ENCODE measurements around the gene C1QTNF8. TPM values are rescaled to one million over a fixed set of nuclear protein-coding genes. Genes with fewer than 3 reads are reported as not detected.

The C1QTNF8 gene
- total RNA-seq, 4 donors from 2014 or later, result not detected

DNA sequence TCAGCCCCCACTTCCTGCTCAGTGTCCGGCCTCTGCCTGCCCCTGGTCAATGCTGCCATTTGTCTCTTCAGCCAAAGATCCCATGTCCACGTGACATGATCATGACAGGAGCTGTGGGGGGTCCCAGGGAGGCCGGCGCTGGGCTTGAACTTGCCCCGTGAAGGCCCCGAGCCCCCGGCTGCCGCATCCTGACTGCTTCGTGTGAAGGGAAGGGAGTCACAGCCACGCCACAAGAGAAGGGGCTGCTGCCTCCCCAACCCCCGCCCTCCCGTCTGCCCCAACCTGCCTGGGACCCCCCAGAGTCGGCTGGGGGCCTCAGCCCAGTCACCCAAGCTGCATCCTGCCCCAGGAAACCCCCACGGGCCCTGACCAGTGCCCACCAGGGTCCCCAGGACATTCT is 37.8 kb downstream of the C1QTNF8 start:
- no peak overlapping the region for H3K4me3 ChIP-seq
- no peak for TF ChIP-seq POLR2A (IDR thresholded peaks at IDR 0.05)
- TF ChIP-seq, protein P1, sequence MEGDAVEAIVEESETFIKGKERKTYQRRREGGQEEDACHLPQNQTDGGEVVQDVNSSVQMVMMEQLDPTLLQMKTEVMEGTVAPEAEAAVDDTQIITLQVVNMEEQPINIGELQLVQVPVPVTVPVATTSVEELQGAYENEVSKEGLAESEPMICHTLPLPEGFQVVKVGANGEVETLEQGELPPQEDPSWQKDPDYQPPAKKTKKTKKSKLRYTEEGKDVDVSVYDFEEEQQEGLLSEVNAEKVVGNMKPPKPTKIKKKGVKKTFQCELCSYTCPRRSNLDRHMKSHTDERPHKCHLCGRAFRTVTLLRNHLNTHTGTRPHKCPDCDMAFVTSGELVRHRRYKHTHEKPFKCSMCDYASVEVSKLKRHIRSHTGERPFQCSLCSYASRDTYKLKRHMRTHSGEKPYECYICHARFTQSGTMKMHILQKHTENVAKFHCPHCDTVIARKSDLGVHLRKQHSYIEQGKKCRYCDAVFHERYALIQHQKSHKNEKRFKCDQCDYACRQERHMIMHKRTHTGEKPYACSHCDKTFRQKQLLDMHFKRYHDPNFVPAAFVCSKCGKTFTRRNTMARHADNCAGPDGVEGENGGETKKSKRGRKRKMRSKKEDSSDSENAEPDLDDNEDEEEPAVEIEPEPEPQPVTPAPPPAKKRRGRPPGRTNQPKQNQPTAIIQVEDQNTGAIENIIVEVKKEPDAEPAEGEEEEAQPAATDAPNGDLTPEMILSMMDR (IDR thresholded peaks at IDR 0.05), result no peak
- DNase-seq, result no peak
- intact Hi-C loops (cut with DNase I; ENCODE audit: low total_unique reads), result no loop called here
- H3K4me1 ChIP-seq, result no peaks in the 10 kb centered on the region
- H3K36me3 ChIP-seq, result no peaks in the 10 kb centered on the region
- H3K27me3 ChIP-seq, result no peaks in the 10 kb centered on the region
- H3K9me3 ChIP-seq, result peaks cover 0 to 24% of the 10 kb centered on the region in 2 donors
- no peak overlapping the region for H3K27ac ChIP-seq

DNA sequence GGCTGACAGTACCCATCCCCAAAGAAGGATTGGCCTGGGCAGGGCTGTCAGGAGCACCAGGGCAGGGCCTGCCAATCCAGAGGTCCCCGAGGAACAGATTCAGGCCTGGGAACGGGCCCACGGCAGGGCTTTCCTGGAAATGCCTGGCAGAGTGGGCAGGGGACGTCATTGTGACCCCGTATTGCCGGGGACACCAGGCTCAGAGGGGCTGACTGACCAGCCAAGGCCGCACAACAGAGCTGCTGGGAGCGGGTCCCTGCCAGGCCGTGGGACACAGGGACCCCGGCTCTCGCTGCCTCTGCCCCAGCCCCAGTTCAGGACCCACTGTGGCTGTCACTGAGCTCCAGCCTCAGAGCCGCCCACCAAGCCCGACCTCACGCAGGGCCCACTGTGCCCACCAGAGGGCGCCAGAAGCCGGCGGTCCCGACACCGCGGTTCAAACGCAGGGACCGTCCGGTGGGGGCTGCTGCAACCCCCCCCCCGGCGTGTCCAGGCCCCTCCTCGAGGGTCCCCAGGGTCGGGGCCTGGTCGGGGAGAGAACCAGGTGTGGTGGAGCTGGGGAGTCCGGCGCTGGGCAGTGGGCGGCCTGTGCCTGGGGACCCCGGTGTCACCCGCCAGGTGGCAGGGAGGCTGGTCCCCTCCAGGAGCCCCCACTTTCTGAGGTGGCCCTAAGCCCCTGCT is 38.7 kb downstream of the C1QTNF8 start:
- no peaks in the 10 kb centered on the region for H3K36me3 ChIP-seq
- DNase-seq, result no peak
- no peak for TF ChIP-seq POLR2A (IDR thresholded peaks at IDR 0.05)
- TF ChIP-seq, protein P1 (IDR thresholded peaks at IDR 0.05), result peak in 3 of 4 experiments; percentile 39 to 62 (median 53)
- intact Hi-C loops (cut with DNase I; ENCODE audit: low total_unique reads), result no loop called here
- no peaks in the 10 kb centered on the region for H3K27me3 ChIP-seq
- no peaks in the 10 kb centered on the region for H3K4me1 ChIP-seq
- peaks cover 0 to 24% of the 10 kb centered on the region in 2 donors for H3K9me3 ChIP-seq
- H3K4me3 ChIP-seq, result no peak overlapping the region
- H3K27ac ChIP-seq, result no peak overlapping the region

DNA sequence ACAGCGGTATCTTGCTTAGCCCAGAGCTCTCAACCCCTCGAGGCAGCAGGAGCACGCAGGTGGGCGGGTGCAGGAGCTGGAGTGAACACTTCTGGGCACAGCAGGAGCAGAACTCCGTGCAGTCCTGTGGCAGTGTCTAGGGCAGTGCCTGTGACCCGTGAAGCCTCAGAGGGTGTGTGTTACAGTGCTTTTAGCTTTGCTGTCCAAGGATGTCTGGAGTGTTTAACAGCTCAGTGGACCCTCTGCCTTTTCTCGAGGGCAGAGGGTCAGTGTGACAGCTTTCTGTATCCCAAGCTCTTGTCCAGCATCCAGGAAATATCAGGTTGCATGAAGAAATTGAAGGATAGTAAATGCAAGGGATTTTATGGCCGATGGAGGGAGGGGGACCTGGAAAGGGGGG is 39.8 kb downstream of the C1QTNF8 start:
- H3K27ac ChIP-seq, result no peak overlapping the region
- TF ChIP-seq, protein P1 (IDR thresholded peaks at IDR 0.05), result no peak
- TF ChIP-seq POLR2A (IDR thresholded peaks at IDR 0.05), result no peak
- no peaks in the 10 kb centered on the region for H3K4me1 ChIP-seq
- DNase-seq, result no peak
- no peak overlapping the region for H3K4me3 ChIP-seq
- H3K36me3 ChIP-seq, result no peaks in the 10 kb centered on the region
- H3K27me3 ChIP-seq, result no peaks in the 10 kb centered on the region
- H3K9me3 ChIP-seq, result peaks cover 0 to 24% of the 10 kb centered on the region in 2 donors
- intact Hi-C loops (cut with DNase I; ENCODE audit: low total_unique reads), result no loop called here

DNA sequence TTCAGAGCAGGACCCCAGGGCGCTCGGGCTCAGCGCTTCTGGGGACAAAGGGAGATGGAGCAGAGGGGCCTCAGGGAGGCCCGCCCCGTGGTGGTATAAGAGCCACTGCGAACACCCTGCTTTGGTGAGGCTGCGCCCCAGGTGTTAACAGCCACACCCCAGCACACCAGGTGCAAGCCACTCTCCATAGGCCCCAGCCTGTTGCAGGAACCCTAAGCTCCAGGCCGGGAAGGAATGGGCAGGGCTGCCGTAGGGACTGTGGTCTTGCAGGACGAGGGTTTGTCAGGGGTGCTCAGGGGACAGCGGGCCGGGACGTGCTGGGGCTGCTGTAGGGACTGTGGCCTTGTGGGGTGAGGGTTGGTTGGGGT is 40.5 kb downstream of the C1QTNF8 start:
- peaks cover 0 to 24% of the 10 kb centered on the region in 2 donors for H3K9me3 ChIP-seq
- no peaks in the 10 kb centered on the region for H3K36me3 ChIP-seq
- no peak for TF ChIP-seq POLR2A (IDR thresholded peaks at IDR 0.05)
- TF ChIP-seq, protein P1 (IDR thresholded peaks at IDR 0.05), result no peak
- no peaks in the 10 kb centered on the region for H3K27me3 ChIP-seq
- no peak overlapping the region for H3K4me3 ChIP-seq
- intact Hi-C loops (cut with DNase I; ENCODE audit: low total_unique reads), result no loop called here
- H3K27ac ChIP-seq, result no peak overlapping the region
- H3K4me1 ChIP-seq, result no peaks in the 10 kb centered on the region
- DNase-seq, result no peak

DNA sequence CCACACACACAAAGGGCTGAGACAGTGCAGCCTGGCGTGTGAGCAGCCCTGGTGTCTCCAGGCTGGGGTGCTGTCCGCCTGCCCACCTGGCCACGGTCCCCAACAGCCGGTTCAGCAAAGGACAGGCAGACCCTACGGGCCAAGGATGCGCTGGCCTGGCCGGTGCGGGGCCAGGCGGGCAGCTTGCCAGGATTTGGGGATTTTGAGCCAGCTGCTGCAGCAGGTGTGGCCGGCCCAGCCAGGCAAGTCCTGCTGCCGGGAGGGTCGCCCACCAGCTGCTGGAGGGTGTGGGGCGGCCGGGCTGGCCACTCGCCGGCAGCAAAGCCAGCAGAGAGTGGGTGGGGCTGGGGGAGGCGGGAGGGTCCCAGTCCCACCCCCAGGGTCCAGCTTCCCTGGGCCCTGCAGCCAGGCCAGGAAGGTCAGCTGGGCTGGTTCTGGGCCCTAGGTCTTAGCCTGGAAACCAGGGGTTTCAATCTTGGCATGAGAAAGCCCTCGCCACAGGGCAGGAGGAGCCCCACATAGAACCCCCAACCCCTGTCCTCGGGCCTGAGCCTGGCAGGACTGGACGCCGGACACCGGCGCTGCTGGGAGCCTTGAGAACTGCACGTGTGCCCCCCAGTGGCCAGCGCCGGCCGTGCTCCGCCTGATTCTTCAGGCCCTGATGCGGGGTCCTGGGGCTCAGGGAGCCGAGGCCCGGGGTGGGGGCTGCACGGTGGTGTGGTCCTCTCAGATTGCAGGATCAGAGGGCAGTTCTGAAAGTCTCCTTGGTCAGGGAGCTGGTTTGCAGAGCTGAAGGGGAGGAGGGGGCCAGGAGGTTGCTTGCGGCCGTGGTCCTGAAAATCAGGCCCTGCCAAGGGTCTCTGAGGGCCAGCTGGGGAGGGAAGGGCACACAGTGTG is 41.1 kb downstream of the C1QTNF8 start:
- Histone ChIP-seq H3K4me1 (no peaks in the 10 kb centered on the region), H3K4me3 (no peak overlapping the region), H3K36me3 (no peaks in the 10 kb centered on the region), H3K27ac (no peak overlapping the region), H3K27me3 (no peaks in the 10 kb centered on the region), H3K9me3 (peaks cover 0 to 24% of the 10 kb centered on the region in 2 donors)
- no peak for DNase-seq
- no peak for TF ChIP-seq POLR2A (IDR thresholded peaks at IDR 0.05)
- TF ChIP-seq, protein P1 (IDR thresholded peaks at IDR 0.05), result peak in 3 of 4 experiments; percentile 48 to 79 (median 51)
- intact Hi-C loops (cut with DNase I; ENCODE audit: low total_unique reads), result no loop called here
